SJSA1 (cell line): ENCODE data around the gene OR52B4. TPM values are rescaled to one million over a fixed set of nuclear protein-coding genes. Genes with fewer than 3 reads are reported as not detected.

Source experiments
- total RNA-seq: library from RNA; depleted of rRNA; stranded (reverse); fragments of >200 nt; shearing (Covaris generic); gene quantifications from 2 replicates; pipeline ENCODE4 v1.2.3, GENCODE V29; 2014; rRNA removed

OR52B4 gene
- total RNA-seq, 1 experiment from 2014 or later = not detected

Other genes with a start within 250 kb of the OR52B4 start
- 22.5 and 24.4 TPM in 2 replicates for gene TRIM21, start 25.3 kb upstream of the OR52B4 start, total RNA-seq
- gene OR52K2, start 80.9 kb upstream of the OR52B4 start, total RNA-seq = not detected in 2 replicates
- not detected in 2 replicates for gene OR52K1, start 114.3 kb upstream of the OR52B4 start, total RNA-seq
- not detected in 2 replicates for gene OR52M1, start 176.8 kb upstream of the OR52B4 start, total RNA-seq
- gene OR52I2, start 213.4 kb upstream of the OR52B4 start, total RNA-seq = not detected in 2 replicates
- gene OR52I1, start 225.7 kb upstream of the OR52B4 start, total RNA-seq = not detected in 2 replicates
- gene TRIM68, start 239.8 kb upstream of the OR52B4 start, total RNA-seq = 20.7 and 42.9 TPM in 2 replicates